Stimulated activated CD8-positive, alpha-beta memory T cell treated with anti-CD3 and anti-CD28 coated beads, Interleukin-15, amount 100 ng/mL, for 48 hours (primary cell): ENCODE data around the gene CDK14.

Source experiments
- DNase-seq, 2 donors: peaks; one replicate each; pipeline ENCODE4 v3.0.0-alpha.2; 2020; ENCODE audit warnings: low read depth in 2 of 2

The CDK14 gene

GRCh38 chr7:90999989-91000979, 404.2 kb downstream of the CDK14 start:
- no peak for DNase-seq

- DNase-seq = no peak
These were observed 408.9 kb downstream of the CDK14 start for GRCh38 chr7:91005024-91005423.

- DNase-seq = no peak
These were observed 409.7 kb downstream of the CDK14 start for GRCh38 chr7:91005841-91006240.

GRCh38 chr7:91007371-91007770, 411.2 kb downstream of the CDK14 start:
- no peak for DNase-seq

GRCh38 chr7:91013078-91013477, 417.0 kb downstream of the CDK14 start:
- no peak for DNase-seq

- no peak for DNase-seq
These were observed 423.7 kb downstream of the CDK14 start for GRCh38 chr7:91019686-91020385.

GRCh38 chr7:91020636-91021385, 424.7 kb downstream of the CDK14 start:
- no peak for DNase-seq

GRCh38 chr7:91021956-91022355, 425.8 kb downstream of the CDK14 start:
- DNase-seq = no peak

- DNase-seq = no peak
These were observed 429.8 kb downstream of the CDK14 start for GRCh38 chr7:91025906-91026390.

- no peak for DNase-seq
These were observed 433.6 kb downstream of the CDK14 start for GRCh38 chr7:91029688-91030087.

- no peak for DNase-seq
These were observed 434.7 kb downstream of the CDK14 start for GRCh38 chr7:91030680-91031380.

- DNase-seq = no peak
These were observed 435.6 kb downstream of the CDK14 start for GRCh38 chr7:91031757-91032156.

- no peak for DNase-seq
These were observed 437.5 kb downstream of the CDK14 start for GRCh38 chr7:91033574-91033973.

- no peak for DNase-seq
These were observed 438.6 kb downstream of the CDK14 start for GRCh38 chr7:91034459-91035368.

GRCh38 chr7:91039033-91039432, 442.9 kb downstream of the CDK14 start:
- no peak for DNase-seq

GRCh38 chr7:91041141-91041540, 445.0 kb downstream of the CDK14 start:
- no peak for DNase-seq

GRCh38 chr7:91041901-91042484, 445.9 kb downstream of the CDK14 start:
- no peak for DNase-seq

GRCh38 chr7:91043186-91043585, 447.1 kb downstream of the CDK14 start:
- no peak for DNase-seq

- DNase-seq = no peak
These were observed 448.0 kb downstream of the CDK14 start for GRCh38 chr7:91043924-91044645.
